H9 (cell line): ENCODE measurements around the gene DSP. TPM values are rescaled to one million over a fixed set of nuclear protein-coding genes. Genes with fewer than 3 reads are reported as not detected.

Experiments
- DNase-seq: peaks from one replicate; pipeline ENCODE4 v3.0.0-alpha.2; 2017
- H2AFZ ChIP-seq: one replicate; pipeline ENCODE4 v1.6.1; 2013; ENCODE audit warnings: mild to moderate bottlenecking, low read length, control low read depth, moderate library complexity
- H2AK5ac ChIP-seq: 2 replicates; pipeline ENCODE4 v1.6.1; 2013; ENCODE audit warnings: low read length, control low read depth, mixed read lengths; ENCODE audit not compliant: insufficient read length
- H2BK120ac ChIP-seq: one replicate; pipeline ENCODE4 v1.6.1; 2013; ENCODE audit warnings: low read depth, mild to moderate bottlenecking, low read length, control low read depth, inconsistent platforms; ENCODE audit not compliant: poor library complexity, severe bottlenecking
- H2BK12ac ChIP-seq: 2 replicates; pipeline ENCODE4 v1.6.1; 2013; ENCODE audit warnings: low read length, control low read depth, mixed read lengths, low read depth; ENCODE audit not compliant: insufficient read length
- H2BK15ac ChIP-seq: 2 replicates; pipeline ENCODE4 v1.6.1; 2013; ENCODE audit warnings: low read depth, low read length, control low read depth
- H2BK20ac ChIP-seq: one replicate; pipeline ENCODE4 v1.6.1; 2013; ENCODE audit warnings: low read depth, mild to moderate bottlenecking, low read length, control low read depth, inconsistent platforms; ENCODE audit not compliant: poor library complexity, severe bottlenecking
- H2BK5ac ChIP-seq: 2 replicates; pipeline ENCODE4 v1.6.1; 2013; ENCODE audit warnings: low read length, control low read depth, mixed read lengths; ENCODE audit not compliant: insufficient read length
- H3K14ac ChIP-seq: 2 replicates; pipeline ENCODE4 v1.6.1; 2013; ENCODE audit warnings: low read length, control low read depth; ENCODE audit not compliant: insufficient read depth
- H3K18ac ChIP-seq: 2 replicates; pipeline ENCODE4 v1.6.1; 2013; ENCODE audit warnings: low read depth, mild to moderate bottlenecking, mixed read lengths, low read length, control low read depth; ENCODE audit not compliant: insufficient read length
- H3K23ac ChIP-seq: 2 replicates; pipeline ENCODE4 v1.6.1; 2013; ENCODE audit warnings: low read length, control low read depth, mixed read lengths, low read depth; ENCODE audit not compliant: insufficient read length
- H3K23me2 ChIP-seq: 2 replicates; pipeline ENCODE4 v1.6.1; 2013; ENCODE audit warnings: low read depth, mild to moderate bottlenecking, mixed read lengths, low read length, control low read depth; ENCODE audit not compliant: insufficient read length, poor library complexity, severe bottlenecking
- H3K27ac ChIP-seq: 2 replicates; pipeline ENCODE4 v1.5.1; 2013; ENCODE audit warnings: low read length, control low read depth, mixed read lengths, low read depth; ENCODE audit not compliant: insufficient read length
- H3K27me3 ChIP-seq: 2 replicates; pipeline ENCODE4 v1.6.1; 2013; ENCODE audit warnings: low read length, control low read depth, inconsistent platforms; ENCODE audit not compliant: insufficient read depth
- H3K4ac ChIP-seq: 2 replicates; pipeline ENCODE4 v1.6.1; 2013; ENCODE audit warnings: low read depth, mild to moderate bottlenecking, control low read depth, inconsistent platforms, low read length, moderate library complexity
- H3K4me1 ChIP-seq: 2 replicates; pipeline ENCODE4 v1.6.1; 2013; ENCODE audit warnings: low read length, control low read depth, inconsistent platforms; ENCODE audit not compliant: insufficient read depth
- H3K4me2 ChIP-seq: 2 replicates; pipeline ENCODE4 v1.6.1; 2013; ENCODE audit warnings: low read length, control low read depth, mixed read lengths; ENCODE audit not compliant: insufficient read length, insufficient read depth
- H3K56ac ChIP-seq: 2 replicates; pipeline ENCODE4 v1.6.1; 2013; ENCODE audit warnings: low read depth, mild to moderate bottlenecking, mixed read lengths, low read length, control low read depth; ENCODE audit not compliant: insufficient read length
- H3K79me1 ChIP-seq: 2 replicates; pipeline ENCODE4 v1.6.1; 2013; ENCODE audit warnings: low read depth, mild to moderate bottlenecking, moderate library complexity, low read length, control low read depth, inconsistent platforms; ENCODE audit not compliant: insufficient read depth, poor library complexity, severe bottlenecking
- H3K79me2 ChIP-seq: 2 replicates; pipeline ENCODE4 v1.6.1; 2013; ENCODE audit warnings: low read length, control low read depth, inconsistent platforms; ENCODE audit not compliant: insufficient read depth
- H3K9ac ChIP-seq: 2 replicates; pipeline ENCODE4 v1.6.1; 2013; ENCODE audit warnings: low read length, control low read depth, mixed read lengths; ENCODE audit not compliant: insufficient read length; ENCODE audit errors: extremely low read depth
- H3K9me3 ChIP-seq: one replicate; pipeline ENCODE4 v1.6.1; 2013; ENCODE audit warnings: low read depth, low read length, inconsistent platforms; ENCODE audit not compliant: control insufficient read depth
- H3T11ph ChIP-seq: one replicate; pipeline ENCODE4 v1.6.1; 2013; ENCODE audit warnings: mild to moderate bottlenecking, low read length, control low read depth, inconsistent platforms
- H4K20me1 ChIP-seq: one replicate; pipeline ENCODE4 v1.6.1; 2013; ENCODE audit not compliant: control insufficient read depth, insufficient read length, insufficient read depth
- H4K5ac ChIP-seq: 2 replicates; pipeline ENCODE4 v1.6.1; 2013; ENCODE audit warnings: low read depth, mild to moderate bottlenecking, mixed read lengths, low read length, control low read depth; ENCODE audit not compliant: insufficient read length
- H4K8ac ChIP-seq: replicated peaks from 2 replicates; pipeline ENCODE4 v1.6.1; 2013; ENCODE audit warnings: low read length, control low read depth, mixed read lengths, low read depth; ENCODE audit not compliant: insufficient read length
- H4K91ac ChIP-seq: 2 replicates; pipeline ENCODE4 v1.6.1; 2013; ENCODE audit warnings: low read depth, mild to moderate bottlenecking, moderate library complexity, mixed read lengths, low read length, control low read depth; ENCODE audit not compliant: insufficient read length
- H3K27ac Mint-ChIP-seq, 3 experiments: 2 replicates in 2 of 3; 3 replicates in 1 of 3; pipeline ENCODE4 v1.8.0; 2020 to 2021; ENCODE audit warnings: mixed read lengths in 3 of 3, mild to moderate bottlenecking in 1 of 3, moderate library complexity in 1 of 3
- H3K27me3 Mint-ChIP-seq: 2 replicates; pipeline ENCODE4 v1.8.0; 2021; ENCODE audit warnings: low read depth, mild to moderate bottlenecking, moderate library complexity, mixed read lengths
- H3K36me3 Mint-ChIP-seq, 3 experiments: 2 replicates in 2 of 3; 3 replicates in 1 of 3; pipeline ENCODE4 v1.8.0; 2020 to 2021; ENCODE audit warnings: low read depth in 3 of 3, mixed read lengths in 3 of 3; ENCODE audit not compliant: insufficient read depth in 1 of 3
- H3K4me1 Mint-ChIP-seq, 2 experiments: 2 replicates each; pipeline ENCODE4 v1.8.0; 2020; ENCODE audit warnings: mixed read lengths in 2 of 2
- H3K4me3 Mint-ChIP-seq, 2 experiments: 2 replicates in 1 of 2; 3 replicates in 1 of 2; pipeline ENCODE4 v1.8.0; 2020 to 2021; ENCODE audit warnings: mild to moderate bottlenecking in 2 of 2, mixed read lengths in 2 of 2, moderate library complexity in 1 of 2
- H3K9me3 Mint-ChIP-seq, 2 experiments: 2 replicates in 1 of 2; 3 replicates in 1 of 2; pipeline ENCODE4 v1.8.0; 2020; ENCODE audit warnings: mild to moderate bottlenecking in 2 of 2, mixed read lengths in 2 of 2, moderate library complexity in 1 of 2
- WGBS: extraction: QIAGEN DNeasy Blood & Tissue Kit; methylation state at CpG from one replicate; pipeline ENCODE4 v1.1.7; 2013; ENCODE audit warnings: missing lambda C conversion rate, low lambda C conversion rate, mixed read lengths; ENCODE audit not compliant: insufficient read length; ENCODE audit errors: extremely low coverage; 5-methylcytosine and 5-hydroxymethylcytosine counted together
- total RNA-seq: library from RNA; stranded (reverse); gene quantifications from 2 replicates; pipeline ENCODE4 v1.2.1, GENCODE V29; 2021
- TF ChIP-seq, protein P1 (sequence below): fragments of 200-600 bp; sonication (generic); conservative IDR thresholded peaks from 3 replicates; pipeline ENCODE4 v1.8.0; 2021; ENCODE audit warnings: antibody characterized with exemption, mild to moderate bottlenecking

Gene DSP
- total RNA-seq, 1 experiment from 2014 or later: 48.9 TPM

DNA sequence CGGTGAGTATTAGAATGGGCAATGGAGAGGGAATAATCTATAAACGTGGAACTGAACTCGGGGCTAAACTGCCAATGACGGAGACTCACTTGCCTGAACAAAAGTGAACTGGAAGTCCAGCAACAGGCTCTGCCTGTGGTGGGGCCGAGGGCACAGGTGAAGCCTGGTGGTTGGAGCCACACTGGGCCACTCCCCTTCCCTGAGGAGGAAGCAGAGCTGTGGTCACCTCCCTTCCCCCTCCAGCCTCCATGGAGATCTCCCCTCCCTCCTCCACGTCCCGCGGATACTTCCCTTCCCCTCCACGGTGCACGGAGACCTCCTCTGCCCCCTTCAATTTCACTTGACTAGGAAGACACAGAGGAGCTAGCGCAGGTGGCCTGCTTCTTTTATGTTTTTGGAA, 14.7 kb upstream of the DSP start:
- Histone ChIP-seq H3K4me2 (no peak overlapping the region), H3K27ac (no peak overlapping the region), H3K79me2 (no peaks in the 10 kb centered on the region), H4K20me1 (no peaks in the 10 kb centered on the region), H2AK5ac (no peak overlapping the region), H3K14ac (no peak overlapping the region), H3K9me3 (no peaks in the 10 kb centered on the region), H4K8ac (no peak overlapping the region), H3K4ac (no peak overlapping the region), H3T11ph (no peak overlapping the region), H3K23ac (no peak overlapping the region), H2AFZ (no peak overlapping the region), H3K4me1 (peaks cover 4% of the 10 kb centered on the region; the same call in 1 of the 2 replicates), H4K5ac (no peak overlapping the region), H2BK15ac (no peak overlapping the region), H3K56ac (no peak overlapping the region), H3K9ac (no peak overlapping the region), H2BK20ac (no peak overlapping the region), H3K79me1 (no peaks in the 10 kb centered on the region), H2BK12ac (no peak overlapping the region), H3K18ac (no peak overlapping the region), H2BK5ac (no peak overlapping the region), H2BK120ac (no peak overlapping the region), H3K27me3 (no peaks in the 10 kb centered on the region), H4K91ac (no peak overlapping the region), H3K23me2 (no peaks in the 10 kb centered on the region)
- Mint-ChIP-seq H3K27me3 (no peaks in the 10 kb centered on the region), H3K4me3 (no peak overlapping the region), H3K9me3 (no peaks in the 10 kb centered on the region), H3K4me1 (peaks cover 13 to 14% of the 10 kb centered on the region in 2 experiments), H3K27ac (no peak overlapping the region), H3K36me3 (no peaks in the 10 kb centered on the region)
- TF ChIP-seq, protein P1, sequence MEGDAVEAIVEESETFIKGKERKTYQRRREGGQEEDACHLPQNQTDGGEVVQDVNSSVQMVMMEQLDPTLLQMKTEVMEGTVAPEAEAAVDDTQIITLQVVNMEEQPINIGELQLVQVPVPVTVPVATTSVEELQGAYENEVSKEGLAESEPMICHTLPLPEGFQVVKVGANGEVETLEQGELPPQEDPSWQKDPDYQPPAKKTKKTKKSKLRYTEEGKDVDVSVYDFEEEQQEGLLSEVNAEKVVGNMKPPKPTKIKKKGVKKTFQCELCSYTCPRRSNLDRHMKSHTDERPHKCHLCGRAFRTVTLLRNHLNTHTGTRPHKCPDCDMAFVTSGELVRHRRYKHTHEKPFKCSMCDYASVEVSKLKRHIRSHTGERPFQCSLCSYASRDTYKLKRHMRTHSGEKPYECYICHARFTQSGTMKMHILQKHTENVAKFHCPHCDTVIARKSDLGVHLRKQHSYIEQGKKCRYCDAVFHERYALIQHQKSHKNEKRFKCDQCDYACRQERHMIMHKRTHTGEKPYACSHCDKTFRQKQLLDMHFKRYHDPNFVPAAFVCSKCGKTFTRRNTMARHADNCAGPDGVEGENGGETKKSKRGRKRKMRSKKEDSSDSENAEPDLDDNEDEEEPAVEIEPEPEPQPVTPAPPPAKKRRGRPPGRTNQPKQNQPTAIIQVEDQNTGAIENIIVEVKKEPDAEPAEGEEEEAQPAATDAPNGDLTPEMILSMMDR: no peak
- no CpG with 5 or more reads among the region's 11 CpGs for WGBS
- peak; percentile 56 for DNase-seq
